ENCODE data around the gene ZSCAN22.

The ZSCAN22 gene

GRCh38 chr19:58388175-58388526, 61.4 kb downstream of the ZSCAN22 start:
- Mint-ChIP-seq H3K9me3 (no peaks in the 10 kb centered on the region), H3K4me3 (peak overlapping the region; percentile 96), H3K4me1 (peaks cover 50% of the 10 kb centered on the region), H3K36me3 (ENCODE audit: low read depth) (peaks cover 36% of the 10 kb centered on the region), H3K27me3 (ENCODE audit: low read depth, poor library complexity) (no peaks in the 10 kb centered on the region), H3K27ac (peak overlapping the region; percentile 92)
- DNase-seq, result no peak
- TF ChIP-seq, protein P1, sequence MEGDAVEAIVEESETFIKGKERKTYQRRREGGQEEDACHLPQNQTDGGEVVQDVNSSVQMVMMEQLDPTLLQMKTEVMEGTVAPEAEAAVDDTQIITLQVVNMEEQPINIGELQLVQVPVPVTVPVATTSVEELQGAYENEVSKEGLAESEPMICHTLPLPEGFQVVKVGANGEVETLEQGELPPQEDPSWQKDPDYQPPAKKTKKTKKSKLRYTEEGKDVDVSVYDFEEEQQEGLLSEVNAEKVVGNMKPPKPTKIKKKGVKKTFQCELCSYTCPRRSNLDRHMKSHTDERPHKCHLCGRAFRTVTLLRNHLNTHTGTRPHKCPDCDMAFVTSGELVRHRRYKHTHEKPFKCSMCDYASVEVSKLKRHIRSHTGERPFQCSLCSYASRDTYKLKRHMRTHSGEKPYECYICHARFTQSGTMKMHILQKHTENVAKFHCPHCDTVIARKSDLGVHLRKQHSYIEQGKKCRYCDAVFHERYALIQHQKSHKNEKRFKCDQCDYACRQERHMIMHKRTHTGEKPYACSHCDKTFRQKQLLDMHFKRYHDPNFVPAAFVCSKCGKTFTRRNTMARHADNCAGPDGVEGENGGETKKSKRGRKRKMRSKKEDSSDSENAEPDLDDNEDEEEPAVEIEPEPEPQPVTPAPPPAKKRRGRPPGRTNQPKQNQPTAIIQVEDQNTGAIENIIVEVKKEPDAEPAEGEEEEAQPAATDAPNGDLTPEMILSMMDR (IDR thresholded peaks at IDR 0.05), result no peak

Measured in nephron progenitor cell (in vitro differentiated cells).